GM18526 (cell line): ENCODE results near the gene PTGER3.

Source experiments
- POLR2A ChIP-seq: IDR thresholded peaks from 3 replicates; pipeline ENCODE4 v1.6.1; 2011; ENCODE audit not compliant: insufficient read length; ENCODE audit errors: extremely low read depth

PTGER3 gene

DNA sequence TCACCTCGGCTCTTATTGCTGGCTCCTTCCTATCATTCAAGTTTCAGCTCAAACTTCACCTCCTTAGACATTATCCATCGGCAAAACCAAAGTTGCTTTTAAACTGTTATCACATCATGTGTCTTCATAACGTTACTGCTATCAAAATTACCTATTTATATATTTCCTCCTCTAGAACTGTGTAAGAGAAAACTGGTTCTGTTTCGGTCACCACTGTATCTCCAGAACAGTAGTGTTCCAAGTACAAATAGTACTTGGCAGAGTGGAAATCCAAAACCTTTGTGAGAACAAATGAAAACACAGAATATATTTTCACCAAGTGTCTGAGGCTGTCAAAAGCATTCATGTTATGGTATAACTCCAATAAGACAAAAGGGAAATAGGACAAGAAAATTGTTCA, 24.1 kb upstream of the PTGER3 start:
- no peak for TF ChIP-seq POLR2A

- TF ChIP-seq POLR2A = no peak
Measured at GRCh38 chr1:71068325-71069240, 21.0 kb upstream of the PTGER3 start.

- no peak for TF ChIP-seq POLR2A
Measured at GRCh38 chr1:71054791-71055190, 7.2 kb upstream of the PTGER3 start.

DNA sequence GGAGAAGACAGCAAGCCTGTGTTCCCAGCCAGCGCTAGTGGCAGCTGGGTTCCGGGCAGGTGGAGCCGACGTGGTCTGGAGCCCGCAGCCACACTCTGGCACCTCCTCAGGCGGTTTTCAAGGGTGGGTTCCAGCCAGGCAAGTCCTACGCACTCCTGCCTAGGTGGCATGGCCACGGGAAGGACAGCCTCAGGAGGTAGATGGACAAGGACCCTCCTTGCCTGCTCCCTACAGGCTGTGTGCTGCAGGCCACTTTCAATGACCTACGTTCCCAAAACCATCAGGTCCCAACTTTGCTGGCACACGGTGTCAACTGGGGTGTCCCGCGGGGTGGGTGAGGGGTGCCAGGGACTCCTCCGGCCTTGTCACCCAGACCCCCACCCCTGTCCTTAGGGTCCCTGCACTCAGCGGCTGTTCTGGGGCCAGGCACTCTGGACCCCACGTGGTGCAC, 6.7 kb upstream of the PTGER3 start:
- TF ChIP-seq POLR2A = no peak

GRCh38 chr1:71053758-71054157, 6.1 kb upstream of the PTGER3 start:
- TF ChIP-seq POLR2A = no peak

GRCh38 chr1:71053146-71053545, 5.5 kb upstream of the PTGER3 start:
- TF ChIP-seq POLR2A = no peak

DNA sequence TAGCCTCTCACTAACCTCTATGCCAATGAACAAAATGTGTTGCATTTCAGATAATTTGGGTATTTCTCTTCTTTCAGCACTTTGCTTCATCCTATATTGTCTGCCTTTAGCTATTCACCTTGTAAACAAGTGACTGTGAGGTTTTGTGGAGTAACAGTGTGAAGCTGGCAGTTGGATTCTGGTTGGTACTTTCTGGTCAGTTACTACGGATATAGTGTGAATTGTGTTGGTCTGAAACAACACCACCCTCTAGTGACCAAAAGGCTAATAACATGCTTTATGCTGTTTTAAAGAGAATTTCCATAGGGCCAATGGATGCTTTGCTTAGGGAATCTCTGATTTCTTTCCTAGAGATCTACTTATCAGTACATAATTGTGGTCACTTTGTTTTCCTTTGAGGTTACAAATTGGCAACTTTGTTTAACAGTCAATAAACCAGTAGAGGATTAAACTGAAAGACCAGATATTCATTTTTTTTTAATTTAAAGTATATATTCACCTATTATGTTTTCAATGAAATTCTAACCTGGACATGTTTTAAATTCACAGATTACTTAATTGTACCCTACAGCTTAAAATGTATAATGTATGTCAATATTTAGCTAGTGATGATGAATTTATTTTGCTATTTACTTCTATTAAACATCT, 2.5 kb upstream of the PTGER3 start:
- no peak for TF ChIP-seq POLR2A

GRCh38 chr1:71046891-71047634, 553 bp downstream of the PTGER3 start:
- TF ChIP-seq POLR2A = no peak

GRCh38 chr1:71045463-71046028, 2.1 kb downstream of the PTGER3 start:
- TF ChIP-seq POLR2A = no peak

DNA sequence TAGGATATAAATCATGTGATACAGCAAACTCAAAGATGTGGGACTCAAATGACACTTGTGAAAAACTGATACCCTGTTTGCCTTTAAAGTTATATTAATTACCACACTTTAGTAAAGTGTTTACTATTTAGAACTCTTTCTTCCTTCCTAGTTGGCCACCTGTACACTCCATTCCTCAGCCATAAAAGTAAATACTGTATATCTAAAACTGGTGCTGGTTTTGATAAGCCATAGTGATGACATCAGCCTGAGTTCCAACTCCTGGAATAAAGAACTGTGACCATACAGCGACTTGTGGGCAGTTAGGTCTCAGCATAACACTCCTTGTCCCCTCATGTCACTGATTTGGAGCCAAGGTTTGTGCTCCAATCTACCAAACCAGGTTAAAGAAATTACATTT, 2.8 kb downstream of the PTGER3 start:
- no peak for TF ChIP-seq POLR2A

- no peak for TF ChIP-seq POLR2A
Measured at GRCh38 chr1:71043065-71043464, 4.6 kb downstream of the PTGER3 start.

DNA sequence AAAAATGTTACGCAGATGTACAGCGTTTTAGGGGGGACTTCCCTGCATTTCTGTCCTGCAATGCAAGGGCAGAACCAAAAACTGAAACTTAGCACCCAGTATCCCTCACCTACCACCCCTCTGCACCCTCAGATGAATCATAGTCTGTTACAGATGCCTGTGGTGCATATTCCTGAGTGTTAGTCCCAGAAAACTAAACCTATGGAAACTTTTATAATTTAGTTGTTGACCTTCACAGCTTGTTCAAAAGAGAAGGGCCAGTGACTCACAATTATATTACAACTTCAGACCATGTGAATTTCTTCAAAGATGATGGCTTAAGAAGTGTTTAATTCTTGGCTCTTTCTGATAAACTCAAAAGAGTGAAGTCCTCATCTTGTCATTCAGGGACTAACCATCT, 5.8 kb downstream of the PTGER3 start:
- no peak for TF ChIP-seq POLR2A

DNA sequence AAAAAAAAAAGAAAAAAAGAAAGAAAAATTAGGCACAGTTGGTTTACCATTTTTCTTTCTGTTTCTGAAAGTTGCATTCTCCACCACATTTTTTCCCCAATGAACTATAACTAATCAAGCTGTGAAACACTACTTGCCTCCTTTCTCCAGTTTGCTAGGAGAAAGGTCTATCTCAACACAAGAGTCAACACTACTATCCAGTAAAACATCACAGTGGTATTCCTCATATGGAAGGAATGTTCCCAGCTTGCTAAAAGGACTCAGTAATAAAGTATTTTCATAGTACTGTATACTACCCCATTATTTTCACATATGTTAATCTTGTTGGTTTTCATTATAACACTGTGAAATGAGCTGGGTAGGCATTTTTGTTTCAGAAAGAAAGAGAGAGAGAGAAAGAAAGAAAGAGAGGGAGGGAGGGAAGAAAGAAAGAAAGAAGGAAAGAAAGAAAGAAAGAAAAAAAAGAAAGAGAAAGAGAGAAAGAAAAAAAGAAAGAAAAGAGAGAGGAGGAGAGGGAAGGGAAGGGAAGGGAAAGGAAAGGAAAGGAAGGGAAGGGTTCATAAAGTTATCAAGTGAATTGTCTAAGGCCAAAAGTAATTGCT, 7.9 kb downstream of the PTGER3 start:
- TF ChIP-seq POLR2A = no peak

- TF ChIP-seq POLR2A = no peak
Measured at GRCh38 chr1:71038942-71039341, 8.7 kb downstream of the PTGER3 start.
